GM21786 (cell line): Measurements from ENCODE around the gene SLC6A6.

ENCODE experiments used
- ATAC-seq: cut with Tn5 transposase; IDR thresholded peaks from one replicate; pipeline ENCODE4 v1.9.1; 2021; ENCODE audit not compliant: unreplicated experiment

Gene SLC6A6

DNA sequence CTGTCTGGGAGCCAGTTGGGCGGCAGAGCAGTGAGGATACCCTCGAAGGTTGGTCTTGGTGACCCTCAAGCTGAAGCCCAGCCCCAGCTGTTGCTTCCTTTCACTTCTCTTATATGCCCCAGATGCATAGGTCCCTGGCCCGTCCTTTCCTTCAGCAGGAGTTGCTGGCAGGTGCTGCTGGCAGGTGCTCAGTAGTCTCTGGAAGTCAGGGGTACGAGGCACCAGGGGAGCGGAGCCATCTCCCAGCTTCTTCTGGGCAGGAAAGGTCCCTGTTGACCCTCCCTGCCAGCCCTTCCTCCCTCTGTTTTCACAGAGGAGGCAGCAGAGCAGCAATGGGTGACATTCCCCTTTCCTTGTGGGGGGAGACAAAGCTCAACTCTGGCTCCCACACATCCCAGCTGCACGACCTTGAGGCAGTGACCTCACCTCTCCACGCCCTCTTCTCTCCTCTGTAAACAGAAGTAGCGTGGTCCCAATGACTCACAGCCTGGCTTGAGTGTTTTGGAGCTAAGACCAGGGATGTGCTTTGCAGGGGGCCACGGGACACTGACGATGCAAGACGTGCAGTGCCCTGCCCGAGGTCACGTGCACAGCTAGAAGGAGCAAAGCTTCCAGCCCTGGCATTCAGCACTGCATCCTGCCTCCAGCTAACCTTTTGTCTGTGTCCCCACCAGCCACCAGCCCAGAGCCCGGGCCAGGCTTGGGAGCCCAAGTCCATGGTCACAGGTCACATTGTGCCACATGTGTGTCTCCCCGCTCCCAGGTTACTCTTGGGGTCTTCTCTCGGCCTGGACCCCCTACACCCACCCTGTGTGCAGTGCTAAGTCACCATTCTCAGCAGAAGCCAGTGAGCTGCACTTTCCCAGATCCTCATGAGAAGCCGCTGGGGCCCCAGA, 49.7 kb downstream of the SLC6A6 start:
- ATAC-seq: no peak

DNA sequence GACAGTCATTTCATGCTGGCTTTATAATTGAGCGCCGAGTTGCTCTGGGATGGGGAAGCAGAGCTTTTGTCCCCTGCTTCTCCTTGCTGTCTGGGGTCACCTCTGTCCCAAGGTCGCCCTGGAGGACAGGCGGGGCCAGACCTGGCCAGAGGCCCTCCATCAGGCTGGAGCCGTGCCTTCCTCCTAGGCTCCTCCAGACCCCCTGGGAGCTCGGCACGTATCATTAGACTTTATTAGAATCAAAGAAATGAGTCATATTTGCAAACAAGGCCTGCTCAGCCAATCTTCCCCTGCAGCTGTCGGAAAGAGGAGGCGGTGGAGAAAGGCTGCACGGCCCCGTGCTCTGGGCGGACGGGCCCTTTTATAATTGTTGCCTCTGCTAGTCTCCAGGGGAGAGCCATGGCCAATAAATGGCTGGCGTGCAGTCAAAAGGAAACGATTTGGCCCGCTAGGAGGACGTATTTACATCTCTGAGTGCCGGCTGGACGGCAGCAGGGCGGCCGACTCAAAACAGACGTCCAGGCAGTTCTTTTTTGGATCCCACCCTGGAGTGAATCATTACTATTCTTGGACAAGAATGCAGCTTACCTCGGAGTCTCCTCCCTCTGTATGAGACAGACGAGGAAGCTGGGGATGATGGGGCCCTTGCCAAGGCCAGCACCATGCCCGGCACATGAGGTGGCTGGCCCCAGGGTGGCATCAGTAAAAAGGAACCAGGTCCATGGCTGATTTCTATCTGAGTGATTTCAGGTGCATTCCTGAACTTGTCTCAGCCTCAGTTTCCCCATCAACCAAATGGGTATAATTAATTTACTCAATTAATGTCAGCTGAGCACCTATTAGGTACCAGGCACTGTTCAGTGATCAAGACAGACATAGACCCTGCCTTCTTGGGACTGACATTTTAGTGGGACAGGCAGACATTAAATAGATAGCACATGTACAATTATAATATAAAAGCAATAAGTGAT, 50.6 kb downstream of the SLC6A6 start:
- no peak for ATAC-seq

DNA sequence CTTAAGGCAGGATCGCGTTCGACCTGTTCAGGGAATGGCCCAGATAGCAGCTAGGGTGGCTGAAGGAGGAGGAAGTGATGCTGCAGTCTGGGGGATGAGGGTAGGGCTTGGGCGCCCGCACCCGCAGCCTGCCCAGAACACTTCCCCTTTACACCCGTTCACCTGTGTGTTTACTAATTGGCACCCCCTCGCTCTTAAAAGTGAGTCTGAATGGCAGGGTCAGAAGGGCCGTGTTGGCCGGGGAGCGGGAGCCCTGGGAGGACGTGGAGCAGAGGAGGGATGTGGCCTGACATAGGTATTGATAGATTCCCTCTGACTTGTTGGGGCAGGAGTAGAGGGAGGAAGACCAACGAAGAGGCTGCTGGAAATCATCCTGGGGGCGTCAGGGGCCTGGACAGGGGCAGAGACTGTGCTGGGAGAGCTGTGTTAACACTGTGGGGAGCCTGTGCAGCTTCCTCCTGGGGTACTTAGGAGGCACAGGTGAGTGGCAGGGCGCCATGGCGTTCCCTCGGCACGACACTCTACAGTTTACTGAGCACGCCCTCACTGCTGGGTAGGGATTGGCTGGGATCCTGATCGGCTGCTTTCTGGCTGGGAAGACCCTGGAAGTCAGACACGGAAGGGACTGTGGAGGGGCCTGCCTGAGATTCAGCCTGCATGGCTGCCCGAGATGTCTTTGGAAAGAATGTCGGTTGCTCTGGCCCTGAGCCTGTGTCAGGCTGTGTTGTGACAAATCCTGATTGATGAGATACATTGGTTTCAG, 51.7 kb downstream of the SLC6A6 start:
- ATAC-seq: no peak

DNA sequence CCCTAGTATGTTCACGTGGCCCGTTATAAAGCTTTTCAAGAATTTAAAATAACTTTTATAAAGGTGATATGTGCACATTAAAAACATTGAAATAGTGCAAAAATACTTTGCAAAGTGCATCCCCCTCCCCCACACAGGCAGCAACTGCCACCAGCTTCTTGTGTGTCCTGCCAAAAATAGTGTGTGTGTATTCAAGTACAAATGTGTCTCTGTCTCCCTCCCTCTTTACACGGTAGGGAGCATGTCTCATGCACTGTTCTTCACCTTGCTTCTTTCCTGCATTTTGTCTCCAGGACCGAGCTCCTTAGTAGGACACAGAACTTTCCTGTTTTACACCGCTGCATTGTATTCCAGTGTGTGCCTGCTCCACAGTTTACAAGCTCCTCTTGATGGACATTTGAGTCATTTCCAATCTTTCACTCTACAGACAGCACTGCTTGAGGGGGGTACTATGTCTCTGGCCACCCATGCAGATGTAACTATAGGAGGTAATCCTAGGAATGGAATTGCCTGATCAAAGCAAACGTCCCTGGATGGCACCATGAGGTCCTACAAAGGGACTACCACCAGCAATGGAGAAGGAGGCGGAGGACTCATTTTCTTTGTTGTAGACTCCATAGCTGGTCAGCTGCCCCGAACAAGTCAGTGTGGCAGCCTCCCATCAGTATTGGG, 52.4 kb downstream of the SLC6A6 start:
- ATAC-seq: no peak

DNA sequence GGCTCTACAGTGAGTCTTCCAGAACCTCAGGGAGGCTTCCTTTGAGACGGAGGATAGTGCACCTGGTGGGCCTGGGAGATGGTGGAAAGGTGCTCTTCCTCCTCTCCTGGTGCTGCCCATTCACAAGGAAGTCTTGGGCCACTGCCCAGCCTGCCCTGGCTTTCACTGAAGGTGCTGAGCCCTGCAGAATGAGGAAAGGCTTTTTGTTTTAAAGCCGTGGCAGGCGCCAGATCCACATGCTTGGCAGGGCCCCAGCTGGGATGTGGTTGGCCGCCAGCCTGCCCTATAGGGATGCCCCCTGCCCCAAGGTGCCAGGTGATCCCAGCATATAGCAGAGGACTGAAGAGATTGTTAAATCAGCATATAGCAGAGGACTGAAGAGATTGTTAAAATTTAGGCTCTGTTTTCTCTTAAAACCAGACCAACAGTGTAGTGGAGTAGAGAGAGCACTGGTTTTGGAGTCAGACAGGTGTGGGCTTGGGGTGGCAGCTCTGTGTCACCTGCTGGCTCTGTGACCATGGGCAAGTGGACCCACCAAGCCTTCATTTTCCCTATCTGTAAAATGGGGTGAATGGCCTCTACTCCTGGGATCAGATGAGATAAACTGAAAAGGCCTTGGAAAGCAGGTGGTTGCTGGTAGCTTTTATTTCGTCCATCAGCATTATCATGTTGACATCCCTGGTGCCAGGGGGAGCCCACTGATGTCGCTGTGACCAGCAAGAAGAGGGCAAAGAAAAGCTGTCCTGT, 53.3 kb downstream of the SLC6A6 start:
- ATAC-seq: no peak

DNA sequence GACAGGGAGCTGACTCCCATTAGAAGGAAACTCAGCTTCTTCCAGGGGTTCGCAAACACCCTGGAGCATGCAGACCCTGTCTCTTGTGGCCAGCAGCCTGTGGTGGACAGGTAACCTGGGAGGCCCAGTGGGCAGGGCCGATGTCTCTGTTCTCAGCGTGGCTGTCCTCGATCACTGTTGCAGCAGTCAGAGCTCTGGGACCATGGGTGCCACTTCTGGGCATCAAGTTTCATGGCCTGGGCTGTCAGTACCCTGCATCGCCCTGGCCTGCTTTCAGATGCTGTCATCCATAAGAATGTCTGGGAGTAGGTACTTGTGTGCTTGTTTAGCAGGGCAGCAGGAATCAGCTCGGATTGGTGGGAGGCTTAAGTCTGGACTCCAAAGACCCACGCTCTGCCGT, 54.4 kb downstream of the SLC6A6 start:
- no peak for ATAC-seq

DNA sequence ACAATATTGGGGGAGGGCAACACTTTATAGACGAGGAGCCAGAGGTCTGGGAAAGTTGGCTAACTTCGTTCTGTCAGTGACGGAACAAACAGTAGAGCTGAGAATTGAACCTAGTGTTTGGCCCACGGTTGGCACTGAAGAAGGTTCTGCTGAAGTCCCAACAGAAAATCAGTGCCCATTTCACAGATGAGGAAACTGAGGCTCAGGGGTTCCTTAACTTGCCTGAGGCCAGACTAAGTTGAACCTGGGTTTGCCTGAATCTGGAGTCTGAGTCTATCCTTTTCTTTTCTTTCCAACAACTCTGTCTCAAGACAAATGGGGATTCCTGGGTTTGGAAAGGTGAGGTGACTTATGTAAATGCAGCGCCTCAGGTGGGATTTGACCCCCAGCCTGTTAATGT, 55.1 kb downstream of the SLC6A6 start:
- ATAC-seq: no peak

DNA sequence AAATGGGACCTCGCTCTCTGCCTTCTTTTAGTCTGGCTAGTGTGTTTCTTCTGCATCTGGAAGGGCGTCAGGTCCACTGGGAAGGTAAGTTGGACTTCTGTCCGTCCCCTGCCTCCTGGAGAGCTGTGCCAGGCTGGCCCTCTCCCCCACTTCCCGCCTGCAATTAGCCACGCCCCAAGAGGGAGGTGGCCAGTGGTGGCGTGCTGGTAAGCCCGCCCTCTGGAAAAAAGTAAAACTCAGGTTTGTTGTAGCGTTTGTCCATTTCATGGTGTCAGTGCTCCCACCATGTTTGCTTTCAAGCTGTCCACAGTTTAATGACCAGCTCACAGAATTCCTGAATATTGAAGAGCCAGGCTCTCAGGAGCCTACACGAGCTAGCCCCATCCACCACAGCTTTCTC, 55.6 kb downstream of the SLC6A6 start:
- ATAC-seq: no peak

DNA sequence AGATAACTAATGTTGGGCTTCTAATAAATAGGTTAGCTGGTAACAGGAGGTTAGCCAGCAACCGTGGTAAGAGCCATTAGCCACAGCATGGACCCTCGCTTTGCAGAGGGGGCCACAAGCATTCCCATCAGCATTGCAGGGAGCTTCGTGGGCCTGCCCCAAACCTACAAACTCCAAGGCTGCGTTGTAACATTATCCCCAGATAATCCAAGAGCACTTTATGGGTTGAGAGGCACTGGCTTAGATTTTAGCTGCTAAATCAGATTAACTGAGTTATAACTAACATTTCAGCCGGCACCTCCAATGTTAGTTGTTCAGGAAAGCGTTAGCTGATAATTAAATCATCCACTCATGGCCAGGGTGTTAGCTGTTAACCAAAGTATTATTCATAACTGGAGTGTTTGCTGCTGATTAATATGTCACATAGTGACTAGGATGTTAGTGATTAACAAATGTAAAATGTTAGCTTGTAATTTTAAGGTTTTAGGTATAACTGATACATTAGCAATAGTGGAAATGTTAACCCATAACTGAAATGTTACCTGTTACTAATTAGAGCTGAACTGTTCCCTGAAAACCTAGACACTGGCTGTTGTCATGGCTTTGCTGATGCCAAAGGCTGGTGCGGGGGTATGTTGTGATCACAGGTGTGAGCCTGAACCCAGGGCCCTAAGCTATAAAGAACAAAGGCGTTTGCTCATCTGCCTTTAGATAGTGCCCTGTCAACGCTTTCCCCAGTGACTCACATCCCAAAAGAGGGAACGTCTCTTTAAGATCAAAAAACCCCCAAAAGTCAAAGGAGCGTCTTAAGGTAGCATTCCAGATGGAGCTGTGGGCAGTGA, 56.2 kb downstream of the SLC6A6 start:
- peak; percentile 42 for ATAC-seq

DNA sequence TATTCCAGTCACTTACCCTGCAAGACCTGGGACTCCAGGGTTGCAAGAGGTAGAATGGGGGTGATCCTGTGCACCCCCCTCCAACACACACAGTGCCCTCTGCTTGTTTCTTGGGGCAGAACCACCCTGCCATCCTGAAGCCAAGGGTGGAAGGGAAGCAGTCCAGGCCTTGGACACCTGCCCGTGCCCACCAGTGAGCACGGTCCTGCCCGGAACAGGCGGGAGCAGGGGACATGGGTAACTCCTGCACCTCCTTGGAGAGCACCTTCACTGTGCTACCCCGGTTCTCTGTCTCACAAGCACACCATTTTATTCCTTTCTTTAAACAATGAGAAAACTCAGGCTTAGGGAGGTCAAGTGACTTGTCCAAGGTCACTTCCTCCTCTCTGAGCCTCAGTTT, 57.0 kb downstream of the SLC6A6 start:
- no peak for ATAC-seq

DNA sequence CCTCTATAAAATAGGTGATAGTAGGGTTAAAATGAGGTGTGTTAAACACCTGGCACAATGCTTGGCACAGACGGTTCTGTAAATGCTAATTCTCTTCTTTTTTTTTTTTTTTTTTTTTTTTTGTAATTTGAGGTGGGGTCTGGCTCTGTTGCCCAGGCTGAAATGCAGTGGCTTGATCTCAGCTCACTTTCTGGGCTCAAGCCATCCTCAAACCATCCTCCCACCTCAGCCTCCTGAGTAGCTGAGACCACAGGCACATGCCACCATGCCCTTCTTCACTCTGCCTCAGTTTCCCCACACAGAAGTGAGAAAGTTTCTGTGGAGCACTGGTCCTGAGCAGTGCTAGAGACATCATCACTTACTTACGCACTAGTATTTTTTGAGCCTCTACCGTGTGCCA, 57.4 kb downstream of the SLC6A6 start:
- ATAC-seq: no peak

DNA sequence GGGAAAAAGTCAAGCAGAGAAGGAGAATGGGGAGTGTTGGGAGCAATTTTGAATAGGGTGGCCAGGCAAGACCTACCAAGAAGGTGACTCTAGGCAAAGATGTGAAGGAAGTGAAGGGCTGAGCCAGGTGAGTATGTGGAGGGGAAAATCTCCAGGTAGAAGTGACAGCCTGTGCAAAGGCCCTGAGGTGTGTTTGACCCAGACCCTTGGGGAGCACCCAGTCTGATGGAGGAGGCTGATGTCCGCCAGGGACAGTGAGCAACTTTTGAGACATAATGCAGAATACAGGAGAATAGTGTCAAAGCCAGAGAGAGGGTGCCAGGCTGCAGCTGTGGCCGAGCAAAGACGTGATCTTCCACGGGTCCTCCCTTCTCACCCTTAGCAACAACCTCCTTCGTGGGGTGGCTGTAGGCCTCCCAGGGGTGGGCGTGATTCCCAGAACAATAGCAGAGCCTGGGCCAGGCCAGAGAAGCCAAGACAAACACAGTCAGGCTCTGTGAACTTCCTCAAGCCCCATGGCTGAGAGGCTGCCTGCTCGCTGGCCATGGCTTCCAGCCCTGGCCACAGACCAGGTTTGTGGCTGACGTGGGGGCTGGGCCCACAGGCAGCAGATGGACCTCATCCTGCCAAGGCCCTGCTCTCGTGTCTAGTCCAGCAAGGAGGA, 58.1 kb downstream of the SLC6A6 start:
- ATAC-seq: no peak

DNA sequence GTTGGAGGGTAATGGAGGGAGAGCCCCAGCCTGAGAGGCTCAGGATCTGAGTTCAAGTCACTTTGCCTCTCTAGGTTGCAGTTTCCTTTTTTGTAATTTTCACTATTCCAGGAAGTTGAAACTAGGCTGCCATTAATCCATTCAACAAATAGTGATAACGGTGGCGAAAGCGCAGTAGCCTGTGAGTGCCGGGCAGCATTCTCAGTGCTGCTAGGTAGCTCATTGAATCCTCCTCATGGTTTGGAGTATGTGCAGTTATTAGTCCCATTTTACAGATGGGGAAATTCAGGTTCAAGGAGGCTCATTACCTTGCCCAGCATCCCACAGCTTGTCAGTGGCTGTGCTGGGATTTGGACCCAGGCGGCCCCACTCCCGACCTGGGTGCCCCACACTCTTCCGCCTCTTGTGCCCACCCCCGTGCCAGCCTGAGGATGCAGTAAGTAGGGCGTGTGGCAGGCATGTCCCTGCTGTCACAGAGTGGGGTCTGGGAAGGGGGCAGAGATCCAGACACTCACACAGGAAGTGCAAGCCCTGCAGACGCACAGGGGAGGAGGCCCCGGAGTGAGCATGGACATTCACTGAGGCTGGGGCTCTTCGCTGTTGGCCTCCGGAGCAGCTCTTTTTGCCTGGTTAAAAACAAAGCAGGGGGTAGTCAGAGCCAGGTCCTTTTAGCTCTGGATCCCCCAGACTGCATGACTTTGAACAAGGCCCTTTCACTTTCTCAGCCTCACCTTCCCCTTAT, 58.8 kb downstream of the SLC6A6 start:
- no peak for ATAC-seq

DNA sequence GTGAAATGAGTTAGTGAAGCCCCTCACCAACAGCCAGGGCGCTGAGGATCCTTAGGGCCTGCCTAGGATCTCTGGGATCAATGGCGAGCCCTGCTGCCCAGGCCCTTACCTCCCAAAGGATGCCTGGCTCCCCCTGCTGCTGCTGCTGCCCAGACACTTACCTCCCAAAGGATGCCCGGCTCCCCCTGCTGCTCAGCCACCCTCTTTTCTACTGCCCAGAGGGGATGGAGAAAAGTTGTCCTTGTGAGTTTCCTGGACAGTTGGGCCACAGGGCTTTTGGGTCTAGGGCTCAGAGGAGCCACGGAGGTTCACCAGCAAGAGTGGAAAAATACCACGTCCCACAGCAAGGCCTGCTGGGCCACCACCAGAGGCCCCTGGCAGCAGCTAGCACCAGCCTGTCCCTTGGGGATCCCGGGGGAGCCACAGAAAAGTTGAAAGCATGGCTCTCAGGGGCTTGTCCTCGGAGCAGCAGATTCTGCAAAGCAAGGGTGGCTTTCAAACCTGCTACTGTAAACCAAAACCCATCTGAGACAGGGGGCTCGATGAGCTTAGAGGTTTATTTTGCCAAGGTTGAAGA, 59.4 kb downstream of the SLC6A6 start:
- peak; percentile 74 for ATAC-seq

DNA sequence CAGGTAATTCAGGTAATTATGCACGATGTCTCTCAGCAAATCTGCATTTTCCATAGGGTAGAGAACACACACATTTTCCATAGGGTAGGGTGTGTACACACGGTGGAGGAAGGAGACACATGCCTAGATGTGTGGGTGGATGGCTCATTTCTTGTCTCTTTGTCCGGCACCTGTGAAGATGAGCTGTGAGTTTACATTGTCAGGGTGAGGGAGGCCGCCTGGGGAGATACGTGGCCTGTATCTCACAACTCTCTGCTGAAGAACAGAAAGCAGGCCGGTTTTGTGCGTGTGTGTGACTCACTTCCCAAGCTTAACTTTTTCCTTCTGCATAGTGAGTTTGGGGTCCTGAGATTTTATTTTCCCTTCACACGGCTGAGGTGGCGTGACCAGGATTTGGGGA, 60.3 kb downstream of the SLC6A6 start:
- ATAC-seq: no peak

DNA sequence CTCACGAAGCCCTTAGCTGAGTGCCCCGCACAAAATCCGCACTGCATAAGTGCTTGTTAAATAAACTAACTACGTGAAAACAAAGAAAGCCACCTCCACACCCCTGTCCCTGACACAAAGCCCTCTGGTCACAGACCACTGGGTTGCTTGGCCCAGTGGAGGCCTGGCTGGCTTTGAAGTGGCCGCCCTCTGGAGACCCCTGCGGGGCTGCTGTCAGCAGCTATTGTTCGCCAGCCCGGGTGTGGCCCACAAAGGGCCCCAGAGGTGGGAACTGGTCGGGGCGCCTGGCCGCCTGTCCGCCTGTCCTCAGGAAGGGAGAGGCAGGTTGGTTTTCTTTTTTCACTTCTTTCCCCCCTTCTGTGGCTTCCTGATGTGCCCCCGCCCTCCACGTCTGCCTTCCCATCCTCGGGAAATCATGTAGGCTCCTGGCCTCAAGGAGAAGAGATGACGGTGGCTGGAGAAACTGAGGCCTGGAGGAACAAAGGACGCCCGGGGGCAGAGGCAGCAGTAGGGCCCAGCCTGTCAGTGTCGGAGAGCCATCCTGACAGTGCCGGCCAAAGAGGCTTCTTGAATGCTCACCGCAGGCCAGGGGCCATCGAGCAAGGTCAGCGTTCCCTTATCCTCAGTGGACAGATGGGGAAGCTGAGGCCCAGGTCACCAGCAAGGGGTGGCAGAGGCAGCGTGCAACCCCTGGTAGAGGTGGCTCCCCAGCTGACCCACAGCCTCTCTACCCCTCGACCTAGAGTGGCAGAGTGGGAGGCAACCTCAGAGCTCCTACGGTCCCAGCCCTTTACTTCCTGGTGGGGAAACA, 61.1 kb downstream of the SLC6A6 start:
- ATAC-seq: no peak

DNA sequence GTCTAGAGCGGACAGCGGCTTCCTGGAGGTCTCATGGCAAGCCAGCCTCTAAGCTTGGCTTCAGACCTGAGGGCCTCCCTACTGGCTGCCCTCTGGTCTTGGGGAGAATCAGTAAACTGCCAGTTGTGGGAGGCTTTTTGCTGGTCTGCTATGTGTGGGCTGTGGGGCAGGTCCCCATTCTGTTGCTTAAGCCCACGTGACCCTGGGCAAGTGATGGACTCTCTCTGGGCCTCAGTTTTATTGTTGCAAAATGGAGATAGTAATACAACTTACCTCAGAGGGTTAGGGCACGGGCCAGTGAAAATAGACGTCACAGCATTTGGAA, 61.7 kb downstream of the SLC6A6 start:
- ATAC-seq: no peak
